WTC11 (cell line): ENCODE results near the gene MYO16. TPM values are rescaled to one million over a fixed set of nuclear protein-coding genes. Genes with fewer than 3 reads are reported as not detected.

Experiments used
- ATAC-seq: fragments of 200-7000 bp; cut with Tn5 transposase; 2 replicates; pipeline ENCODE4 v1.10.0; 2021; ENCODE audit warnings: mild to moderate bottlenecking, moderate library complexity
- CTCF ChIA-PET: fragments of 300-600 bp; sonication (Branson Sonifier 250); formaldehyde crosslinking; loops from one replicate; lab custom pipeline; 2021; ENCODE audit warnings: antibody characterized with exemption; lab: Charles Lee
- POLR2A ChIA-PET: fragments of 350-600 bp; sonication (Branson Sonifier 250); formaldehyde crosslinking; loops from one replicate; lab custom pipeline; 2021; ENCODE audit warnings: antibody characterized with exemption; lab: Charles Lee
- DNase-seq: peaks from one replicate; pipeline ENCODE4 v3.0.0; 2021; ENCODE audit warnings: low spot score
- H3K27ac Mint-ChIP-seq: 2 replicates; pipeline ENCODE4 v1.8.0; 2021; ENCODE audit warnings: mixed read lengths
- H3K27me3 Mint-ChIP-seq: 2 replicates; pipeline ENCODE4 v1.8.0; 2021; ENCODE audit warnings: low read depth, mild to moderate bottlenecking, moderate library complexity, mixed read lengths
- H3K36me3 Mint-ChIP-seq: 2 replicates; pipeline ENCODE4 v1.8.0; 2021; ENCODE audit warnings: mixed read lengths
- H3K4me1 Mint-ChIP-seq: 2 replicates; pipeline ENCODE4 v1.8.0; 2022; ENCODE audit warnings: mixed read lengths
- H3K4me3 Mint-ChIP-seq: 2 replicates; pipeline ENCODE4 v1.8.0; 2021; ENCODE audit warnings: mild to moderate bottlenecking, moderate library complexity, mixed read lengths
- H3K9me3 Mint-ChIP-seq: 2 replicates; pipeline ENCODE4 v1.8.0; 2021; ENCODE audit warnings: mixed read lengths
- AR ChIP-seq: fragments of 250-450 bp; sonication (Bioruptor Pico); IDR thresholded peaks from 2 replicates; pipeline ENCODE4 v1.9.0; 2021; ENCODE audit warnings: mild to moderate bottlenecking
- ATF6 ChIP-seq: sonication (generic); formaldehyde crosslinking; IDR thresholded peaks from 2 replicates; pipeline ENCODE4 v1.8.1; 2023; ENCODE audit warnings: mild to moderate bottlenecking, missing genetic modification reagents
- CREM ChIP-seq: sonication (generic); formaldehyde crosslinking; IDR thresholded peaks from 2 replicates; pipeline ENCODE4 v1.8.1; 2022; ENCODE audit warnings: mild to moderate bottlenecking, missing genetic modification reagents, moderate library complexity
- ELF4 ChIP-seq: sonication (generic); formaldehyde crosslinking; IDR thresholded peaks from 2 replicates; pipeline ENCODE4 v1.8.1; 2022; ENCODE audit warnings: low read depth, mild to moderate bottlenecking, moderate library complexity, missing genetic modification reagents
- FOXJ3 ChIP-seq: sonication (generic); formaldehyde crosslinking; IDR thresholded peaks from 2 replicates; pipeline ENCODE4 v1.9.0; 2021; ENCODE audit warnings: missing genetic modification reagents, mild to moderate bottlenecking, borderline replicate concordance
- FOXK1 ChIP-seq: sonication (generic); formaldehyde crosslinking; IDR thresholded peaks from 2 replicates; pipeline ENCODE4 v1.8.0; 2022; ENCODE audit warnings: mild to moderate bottlenecking, moderate library complexity, missing genetic modification reagents
- KAT7 ChIP-seq: sonication (generic); formaldehyde crosslinking; IDR thresholded peaks from 2 replicates; pipeline ENCODE4 v1.8.1; 2023; ENCODE audit warnings: missing genetic modification reagents, mild to moderate bottlenecking, borderline replicate concordance
- MLX ChIP-seq: sonication (generic); formaldehyde crosslinking; IDR thresholded peaks from 2 replicates; pipeline ENCODE4 v1.8.1; 2023; ENCODE audit warnings: mild to moderate bottlenecking, missing genetic modification reagents, moderate library complexity
- MXD4 ChIP-seq: fragments of 250-450 bp; sonication (Bioruptor Pico); IDR thresholded peaks from 2 replicates; pipeline ENCODE4 v1.8.0; 2021; ENCODE audit warnings: mild to moderate bottlenecking, moderate library complexity, borderline replicate concordance
- NR2C2 ChIP-seq: sonication (generic); formaldehyde crosslinking; IDR thresholded peaks from 2 replicates; pipeline ENCODE4 v1.8.0; 2022; ENCODE audit warnings: mild to moderate bottlenecking, missing genetic modification reagents
- NR3C1 ChIP-seq: sonication (generic); formaldehyde crosslinking; conservative IDR thresholded peaks from 2 replicates; pipeline ENCODE4 v1.8.1; 2023; ENCODE audit warnings: low read depth, mild to moderate bottlenecking, missing genetic modification reagents
- SP1 ChIP-seq: sonication (generic); formaldehyde crosslinking; conservative IDR thresholded peaks from 2 replicates; pipeline ENCODE4 v1.8.1; 2022; ENCODE audit warnings: missing genetic modification reagents
- TCF7 ChIP-seq: sonication (generic); formaldehyde crosslinking; IDR thresholded peaks from 2 replicates; pipeline ENCODE4 v1.8.0; 2022; ENCODE audit warnings: mild to moderate bottlenecking, low read depth, missing genetic modification reagents, moderate library complexity
- TEAD1 ChIP-seq: sonication (generic); formaldehyde crosslinking; IDR thresholded peaks from 2 replicates; pipeline ENCODE4 v1.8.0; 2022; ENCODE audit warnings: mild to moderate bottlenecking, missing genetic modification reagents
- TP53 ChIP-seq: sonication (generic); formaldehyde crosslinking; IDR thresholded peaks from 2 replicates; pipeline ENCODE4 v1.8.1; 2023; ENCODE audit warnings: mild to moderate bottlenecking, missing genetic modification reagents
- ZBTB21 ChIP-seq: sonication (generic); formaldehyde crosslinking; IDR thresholded peaks from 2 replicates; pipeline ENCODE4 v1.8.1; 2023; ENCODE audit warnings: mild to moderate bottlenecking, missing genetic modification reagents, borderline replicate concordance
- ZNF121 ChIP-seq: sonication (generic); formaldehyde crosslinking; IDR thresholded peaks from 2 replicates; pipeline ENCODE4 v1.8.0; 2023; ENCODE audit warnings: missing genetic modification reagents
- ZNF219 ChIP-seq: sonication (generic); formaldehyde crosslinking; IDR thresholded peaks from 2 replicates; pipeline ENCODE4 v1.8.0; 2023; ENCODE audit warnings: missing genetic modification reagents, mild to moderate bottlenecking, borderline replicate concordance
- ZNF232 ChIP-seq: sonication (generic); formaldehyde crosslinking; IDR thresholded peaks from 2 replicates; pipeline ENCODE4 v1.8.0; 2022; ENCODE audit warnings: mild to moderate bottlenecking, missing genetic modification reagents
- ZNF263 ChIP-seq: sonication (generic); formaldehyde crosslinking; IDR thresholded peaks from 2 replicates; pipeline ENCODE4 v1.8.1; 2022; ENCODE audit warnings: low read depth, mild to moderate bottlenecking, moderate library complexity, missing genetic modification reagents
- ZNF396 ChIP-seq: fragments of 250-450 bp; sonication (Bioruptor Pico); IDR thresholded peaks from 2 replicates; pipeline ENCODE4 v1.8.0; 2021; ENCODE audit warnings: mild to moderate bottlenecking, moderate library complexity, borderline replicate concordance
- ZNF423 ChIP-seq: fragments of 250-450 bp; sonication (Bioruptor Pico); IDR thresholded peaks from 2 replicates; pipeline ENCODE4 v2.1.2; 2022; ENCODE audit warnings: mild to moderate bottlenecking, moderate library complexity
- ZNF532 ChIP-seq: fragments of 250-450 bp; sonication (Bioruptor Pico); IDR thresholded peaks from 2 replicates; pipeline ENCODE4 v1.9.0; 2021; ENCODE audit warnings: mild to moderate bottlenecking, borderline replicate concordance
- ZSCAN18 ChIP-seq: fragments of 250-450 bp; sonication (Bioruptor Pico); IDR thresholded peaks from 2 replicates; pipeline ENCODE4 v2.1.2; 2022; ENCODE audit warnings: mild to moderate bottlenecking, moderate library complexity
- total RNA-seq: library from RNA; stranded (reverse); gene quantifications from 3 replicates; pipeline ENCODE4 v1.2.3, GENCODE V29; 2021

The MYO16 gene
- total RNA-seq, 1 experiment from 2014 or later, result 0.09 TPM

GRCh38 chr13:109058087-109058486 is 428.7 kb downstream of the MYO16 start (continued):
- TF ChIP-seq MLX (no peak), MXD4 (no peak), ELF4 (CRISPR knock-in tag) (no peak), ZNF423 (CRISPR knock-in tag) (no peak), KAT7 (CRISPR knock-in tag) (no peak), ZNF232 (CRISPR knock-in tag) (no peak), AR (CRISPR knock-in tag) (no peak), SP1 (no peak), TCF7 (CRISPR knock-in tag) (no peak)

- no peak for TF ChIP-seq ZNF121 (CRISPR knock-in tag)
- TF ChIP-seq TP53 (CRISPR knock-in tag), result no peak
- TF ChIP-seq FOXK1 (CRISPR knock-in tag), result no peak
- Mint-ChIP-seq H3K4me3 (no peak overlapping the region), H3K27ac (no peak overlapping the region), H3K4me1 (no peaks in the 10 kb centered on the region), H3K9me3 (peaks cover 8% of the 10 kb centered on the region), H3K27me3 (no peaks in the 10 kb centered on the region), H3K36me3 (no peaks in the 10 kb centered on the region)
- ATAC-seq (no peak), DNase-seq (no peak)
- ChIA-PET CTCF (no interaction called here), POLR2A (no interaction called here)
Observed at GRCh38 chr13:109072505-109072904, 443.1 kb downstream of the MYO16 start.

GRCh38 chr13:109074436-109074835 is 445.0 kb downstream of the MYO16 start:
- Mint-ChIP-seq H3K36me3 (no peaks in the 10 kb centered on the region), H3K4me3 (no peak overlapping the region), H3K9me3 (peaks cover under 1% of the 10 kb centered on the region; the same call in 1 of the 2 replicates), H3K4me1 (no peaks in the 10 kb centered on the region), H3K27ac (no peak overlapping the region), H3K27me3 (no peaks in the 10 kb centered on the region)
- POLR2A ChIA-PET, result no interaction called here
- DNase-seq, result no peak
- no peak for ATAC-seq
- CTCF ChIA-PET, result no interaction called here
- TF ChIP-seq ZNF396 (CRISPR knock-in tag) (no peak), ZNF263 (no peak), ATF6 (CRISPR knock-in tag) (no peak), ZNF219 (CRISPR knock-in tag) (no peak), ZNF532 (CRISPR knock-in tag) (no peak), ZSCAN18 (CRISPR knock-in tag) (no peak), FOXK1 (CRISPR knock-in tag) (no peak), TP53 (CRISPR knock-in tag) (no peak), NR2C2 (no peak), NR3C1 (no peak), CREM (no peak), TEAD1 (no peak), ZBTB21 (CRISPR knock-in tag) (no peak), FOXJ3 (CRISPR knock-in tag) (no peak)
